Neuronal stem cell (in vitro differentiated cells): ENCODE results near the gene PSMC1. TPM values are rescaled to one million over a fixed set of nuclear protein-coding genes. Genes with fewer than 3 reads are reported as not detected.
"Not testable (repeated sequence)": the region's sequence is repeated elsewhere in the genome, so short reads cannot be mapped to it uniquely, and the experiment has no call there.

ENCODE experiments used
- DNase-seq: peaks from one replicate; pipeline ENCODE4 v3.0.0-alpha.2; 2013; ENCODE audit warnings: low spot score
- H2AFZ ChIP-seq: one replicate; pipeline ENCODE4 v1.6.1; 2013; ENCODE audit warnings: mild to moderate bottlenecking, low read length, inconsistent platforms
- H2AK5ac ChIP-seq: 2 replicates; pipeline ENCODE4 v1.6.1; 2013; ENCODE audit warnings: low read depth, mild to moderate bottlenecking, inconsistent platforms, low read length, moderate library complexity, mixed read lengths
- H2BK120ac ChIP-seq: 2 replicates; pipeline ENCODE4 v1.6.1; 2013; ENCODE audit warnings: low read depth, mild to moderate bottlenecking, inconsistent platforms, low read length, moderate library complexity, mixed read lengths
- H2BK12ac ChIP-seq: one replicate; pipeline ENCODE4 v1.6.1; 2013; ENCODE audit warnings: low read length, inconsistent platforms
- H2BK15ac ChIP-seq: 2 replicates; pipeline ENCODE4 v1.6.1; 2013; ENCODE audit warnings: mild to moderate bottlenecking, low read length, inconsistent platforms, mixed read lengths
- H2BK5ac ChIP-seq: one replicate; pipeline ENCODE4 v1.6.1; 2013; ENCODE audit warnings: inconsistent platforms, mild to moderate bottlenecking, low read length, moderate library complexity
- H3K14ac ChIP-seq: one replicate; pipeline ENCODE4 v1.6.1; 2013; ENCODE audit warnings: low read length, inconsistent platforms
- H3K18ac ChIP-seq: 2 replicates; pipeline ENCODE4 v1.6.1; 2013; ENCODE audit warnings: low read length, inconsistent platforms
- H3K23ac ChIP-seq: 2 replicates; pipeline ENCODE4 v1.6.1; 2013; ENCODE audit warnings: low read depth, mild to moderate bottlenecking, mixed read lengths, low read length, inconsistent platforms; ENCODE audit not compliant: poor library complexity
- H3K27ac ChIP-seq: replicated peaks from 3 replicates; pipeline ENCODE4 v1.5.1; 2013; ENCODE audit warnings: low read length, inconsistent platforms
- H3K27me3 ChIP-seq, 3 experiments: 2 replicates each; pipeline ENCODE4 v1.6.1; 2013; ENCODE audit warnings: low read length in 3 of 3, mild to moderate bottlenecking in 2 of 3, inconsistent platforms in 1 of 3, low read depth in 1 of 3, mixed read lengths in 1 of 3, moderate library complexity in 1 of 3; ENCODE audit not compliant: control insufficient read depth in 3 of 3, insufficient read depth in 3 of 3
- H3K36me3 ChIP-seq, 2 donors: replicated peaks in 1 of 2; 2 replicates each; pipeline ENCODE4 v1.6.1; 2013; ENCODE audit warnings: low read length in 2 of 2; ENCODE audit not compliant: control insufficient read depth in 2 of 2, insufficient read depth in 2 of 2
- H3K4ac ChIP-seq: 2 replicates; pipeline ENCODE4 v1.6.1; 2013; ENCODE audit warnings: inconsistent platforms, mild to moderate bottlenecking, low read length, moderate library complexity
- H3K4me1 ChIP-seq, 2 donors: 1 replicate in 1 of 2; 2 replicates in 1 of 2; pipeline ENCODE4 v1.6.1; 2013; ENCODE audit warnings: low read length in 2 of 2, low read depth in 1 of 2; ENCODE audit not compliant: control insufficient read depth in 2 of 2, insufficient read depth in 1 of 2
- H3K4me2 ChIP-seq: one replicate; pipeline ENCODE4 v1.6.1; 2013; ENCODE audit warnings: mild to moderate bottlenecking, low read length, inconsistent platforms; ENCODE audit not compliant: insufficient read depth, poor library complexity, severe bottlenecking
- H3K4me3 ChIP-seq, 2 donors: 2 replicates each; pipeline ENCODE4 v1.5.1; 2013; ENCODE audit warnings: low read length in 2 of 2, mild to moderate bottlenecking in 2 of 2, inconsistent platforms in 1 of 2, moderate library complexity in 1 of 2
- H3K79me1 ChIP-seq: one replicate; pipeline ENCODE4 v1.6.1; 2013; ENCODE audit warnings: low read depth, mild to moderate bottlenecking, inconsistent platforms, low read length, moderate library complexity
- H3K9ac ChIP-seq: one replicate; pipeline ENCODE4 v1.6.1; 2013; ENCODE audit warnings: mild to moderate bottlenecking, low read depth, low read length, inconsistent platforms; ENCODE audit not compliant: poor library complexity
- H3K9me3 ChIP-seq, 2 donors: replicated peaks in 1 of 2; 2 replicates each; pipeline versions ENCODE3 to v1.6.1; 2013; ENCODE audit warnings: low read length in 2 of 2, mild to moderate bottlenecking in 2 of 2, inconsistent platforms in 1 of 2, low read depth in 1 of 2, mixed read lengths in 1 of 2, moderate library complexity in 1 of 2; ENCODE audit not compliant: control insufficient read depth in 2 of 2, insufficient read depth in 1 of 2
- H4K8ac ChIP-seq: one replicate; pipeline ENCODE4 v1.6.1; 2013; ENCODE audit warnings: low read depth, mild to moderate bottlenecking, inconsistent platforms, low read length, moderate library complexity
- H4K91ac ChIP-seq: one replicate; pipeline ENCODE4 v1.6.1; 2013; ENCODE audit warnings: low read length, low read depth, mild to moderate bottlenecking, inconsistent platforms; ENCODE audit not compliant: poor library complexity
- WGBS, 2 donors: extraction: QIAGEN DNeasy Blood & Tissue Kit; methylation state at CpG; one replicate each; pipeline ENCODE4 v1.1.7; 2013; ENCODE audit warnings: missing lambda C conversion rate in 2 of 2, mixed read lengths in 1 of 2; ENCODE audit not compliant: insufficient read length in 2 of 2, insufficient replicate concordance in 1 of 2; ENCODE audit errors: extremely low coverage in 2 of 2; 5-methylcytosine and 5-hydroxymethylcytosine counted together
- polyA plus RNA-seq, 2 experiments: library from polyadenylated mRNA; stranded (reverse); fragments of 200-250 nt; gene quantifications; one replicate each; pipeline ENCODE4 v1.2.3, GENCODE V29; 2013

PSMC1 gene
- 92.1 TPM for polyA plus RNA-seq (2013, experiment 1 of 2)
- polyA plus RNA-seq (2013, experiment 2 of 2) = 94.7 TPM

DNA sequence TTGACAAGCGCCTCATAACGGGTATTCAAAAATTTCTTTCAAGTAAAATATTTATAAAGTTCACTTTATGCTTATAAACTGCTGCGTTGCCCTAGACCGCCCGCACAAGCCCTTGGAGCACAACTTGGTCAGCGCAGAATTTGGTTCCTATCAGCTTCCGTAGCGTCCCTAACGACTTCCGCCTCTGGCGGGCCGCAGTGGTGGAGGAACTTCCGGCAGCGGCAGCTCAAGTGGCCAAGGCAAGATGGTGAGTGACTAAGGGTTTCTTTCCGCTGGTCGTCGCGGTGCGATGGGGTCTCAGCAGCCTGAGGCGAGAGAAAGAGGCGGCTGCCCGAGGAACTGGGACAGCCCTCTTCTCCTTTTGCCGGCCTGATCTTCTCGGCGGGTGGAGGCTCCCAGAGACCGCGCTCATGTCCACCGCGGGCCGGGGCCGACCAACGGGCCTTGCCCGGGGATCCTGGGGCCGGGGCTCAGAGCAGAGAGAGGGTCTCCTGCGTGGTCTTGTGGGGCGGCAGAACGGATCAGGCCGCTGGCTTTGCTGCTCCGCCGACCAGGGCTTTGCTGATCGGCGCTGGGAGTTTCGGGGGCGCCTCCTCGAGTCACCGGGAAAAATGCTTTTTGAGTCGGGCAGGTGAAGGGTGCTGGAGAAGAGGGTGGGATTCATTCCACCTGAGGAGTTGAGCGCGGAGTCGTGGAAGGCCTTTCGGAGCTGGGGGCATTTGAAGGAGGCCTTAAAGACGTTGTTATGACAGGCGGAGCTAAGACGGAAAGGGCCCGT is at the start of gene PSMC1:
TSS of gene PSMC1 (plus strand) at position 200 of the 778 bp plus-strand sequence. CDS start at position 245, 45 bp downstream.
- H4K91ac ChIP-seq = no peak within 1 kb of the TSS
- no peak within 1 kb of the TSS for H2BK5ac ChIP-seq
- peak within 1 kb of the TSS; percentile 85 for H3K9ac ChIP-seq
- H2AK5ac ChIP-seq = peak within 1 kb of the TSS; percentile 81
- peak within 1 kb of the TSS; percentile 37 for H3K23ac ChIP-seq
- no peak within 1 kb of the TSS for H4K8ac ChIP-seq
- H2AFZ ChIP-seq = peak within 1 kb of the TSS; percentile 91
- peaks cover 7 to 38% of the 10 kb centered on the region in 2 donors for H3K36me3 ChIP-seq
- H3K27ac ChIP-seq = peak within 1 kb of the TSS; percentile 44
- H2BK15ac ChIP-seq = no peak within 1 kb of the TSS
- H2BK12ac ChIP-seq = no peak within 1 kb of the TSS
- H3K27me3 ChIP-seq = peaks cover 0 to 7% (median 0%) of the 10 kb centered on the region in 3 experiments
- peak within 1 kb of the TSS; percentile 71 for H3K4me2 ChIP-seq
- peaks cover 4% of the 10 kb centered on the region in 2 donors for H3K4me1 ChIP-seq
- H3K79me1 ChIP-seq = peaks cover 3% of the 10 kb centered on the region
- no CpG with 5 or more reads among the region's 55 CpGs for WGBS, 2 donors
- no peak within 1 kb of the TSS for H3K14ac ChIP-seq
- peak within 1 kb of the TSS; percentile 95 for H3K18ac ChIP-seq
- peak within 1 kb of the TSS; percentile 69 to 98 for H3K4me3 ChIP-seq
- peak; percentile 69 for DNase-seq
- H3K4ac ChIP-seq = no peak within 1 kb of the TSS
- no peak within 1 kb of the TSS for H2BK120ac ChIP-seq
- no peaks in the 10 kb centered on the region for H3K9me3 ChIP-seq

DNA sequence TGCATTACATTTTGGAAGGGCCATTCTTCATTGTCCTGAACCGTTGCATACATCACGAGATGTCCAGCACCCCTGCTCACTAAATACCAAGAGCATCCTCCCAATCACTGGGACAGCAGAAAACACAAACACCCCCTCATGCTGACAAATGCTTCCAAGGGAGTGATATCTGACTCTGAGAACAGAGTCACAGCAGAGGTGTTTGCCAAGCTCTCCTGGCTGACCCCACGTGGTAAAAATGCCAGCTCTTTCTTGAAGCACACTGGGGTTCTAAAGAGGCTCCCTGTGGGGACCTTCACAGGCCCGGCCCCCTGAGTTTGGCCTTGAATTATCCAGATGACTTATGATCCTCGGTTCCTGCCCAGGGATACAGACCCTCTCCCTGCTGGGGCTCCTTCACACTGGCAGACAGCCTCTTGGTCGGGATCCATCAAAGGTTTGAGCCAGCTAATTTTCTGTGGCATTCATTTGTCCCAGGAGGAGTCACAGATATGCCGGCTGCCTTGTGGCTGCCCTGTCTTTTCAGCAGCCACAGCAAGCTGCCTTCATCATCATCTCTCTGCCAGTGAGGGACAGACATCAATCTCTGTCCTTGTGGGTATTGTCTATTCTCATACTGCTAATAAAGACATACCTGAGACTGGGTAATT is 43.1 kb upstream of the PSMC1 start:
- Histone ChIP-seq H2AK5ac (no peak overlapping the region), H3K4me3 (no peak overlapping the region), H3K27ac (no peak overlapping the region), H3K9me3 (peaks cover 0 to 3% of the 10 kb centered on the region in 2 donors), H3K27me3 (no peaks in the 10 kb centered on the region), H2BK120ac (no peak overlapping the region), H3K23ac (no peak overlapping the region), H3K4ac (no peak overlapping the region), H2BK15ac (no peak overlapping the region), H3K14ac (no peak overlapping the region), H4K91ac (no peak overlapping the region), H3K18ac (no peak overlapping the region), H4K8ac (no peak overlapping the region), H3K4me2 (no peak overlapping the region), H3K9ac (no peak overlapping the region), H2BK12ac (no peak overlapping the region), H3K79me1 (no peaks in the 10 kb centered on the region), H2BK5ac (no peak overlapping the region), H2AFZ (no peak overlapping the region), H3K4me1 (no peaks in the 10 kb centered on the region), H3K36me3 (no peaks in the 10 kb centered on the region)
- no peak for DNase-seq
- no CpG with 5 or more reads among the region's 7 CpGs for WGBS, 2 donors

DNA sequence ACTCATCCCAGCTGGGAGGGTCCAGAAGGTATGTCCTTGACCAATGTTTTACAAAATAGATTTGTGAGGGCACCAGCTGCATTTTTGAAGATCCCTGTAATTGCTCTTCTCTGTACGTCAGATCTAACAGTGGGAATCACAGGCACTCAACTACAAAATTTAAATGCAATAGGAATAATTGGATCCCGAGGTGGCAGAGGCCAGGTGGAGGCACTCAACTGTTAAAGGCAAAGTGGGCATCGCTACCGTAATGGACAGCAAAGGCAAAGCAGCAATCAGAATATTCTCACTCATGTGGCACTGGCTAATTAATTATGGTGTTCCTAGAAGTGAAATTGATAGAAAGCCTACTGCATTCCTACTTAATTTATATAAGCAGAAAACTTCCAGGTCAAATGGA is 27.9 kb upstream of the PSMC1 start:
- H3K4me3 ChIP-seq = no peak overlapping the region
- no peak overlapping the region for H3K23ac ChIP-seq
- no peaks in the 10 kb centered on the region for H3K4me1 ChIP-seq
- no peak overlapping the region for H2BK12ac ChIP-seq
- H3K27me3 ChIP-seq = peaks cover 0 to 3% (median 0%) of the 10 kb centered on the region in 3 experiments
- H2BK5ac ChIP-seq = no peak overlapping the region
- no CpG with 5 or more reads among the region's 4 CpGs for WGBS, 2 donors
- no peak overlapping the region for H3K4me2 ChIP-seq
- no peak overlapping the region for H3K9ac ChIP-seq
- H3K4ac ChIP-seq = no peak overlapping the region
- no peak overlapping the region for H2AK5ac ChIP-seq
- no peak overlapping the region for H3K14ac ChIP-seq
- H4K8ac ChIP-seq = no peak overlapping the region
- H3K18ac ChIP-seq = no peak overlapping the region
- no peak overlapping the region for H4K91ac ChIP-seq
- no peak overlapping the region for H2AFZ ChIP-seq
- DNase-seq = no peak
- H3K9me3 ChIP-seq = no peaks in the 10 kb centered on the region
- H2BK120ac ChIP-seq = no peak overlapping the region
- H3K79me1 ChIP-seq = no peaks in the 10 kb centered on the region
- H2BK15ac ChIP-seq = no peak overlapping the region
- no peaks in the 10 kb centered on the region for H3K36me3 ChIP-seq
- H3K27ac ChIP-seq = no peak overlapping the region

DNA sequence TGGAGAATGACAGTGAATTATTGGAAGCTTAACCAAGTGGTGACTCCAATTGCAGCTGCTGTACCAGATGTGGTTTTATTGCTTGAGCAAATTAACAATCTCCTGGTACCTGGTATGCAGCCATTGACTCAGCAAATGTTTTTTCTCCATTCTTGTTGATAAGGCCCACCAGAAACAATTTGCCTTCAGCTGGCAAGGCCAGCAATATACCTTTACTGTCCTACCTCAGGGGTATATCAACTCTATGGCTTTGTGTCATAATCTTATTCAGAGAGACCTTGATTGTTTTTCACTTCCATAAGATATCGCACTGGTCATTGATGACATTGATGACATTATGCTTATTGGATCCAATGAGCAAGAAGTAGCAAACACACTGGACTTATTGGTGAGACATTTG is 26.4 kb upstream of the PSMC1 start:
- H2AK5ac ChIP-seq, H2BK120ac ChIP-seq, H2BK12ac ChIP-seq, H3K23ac ChIP-seq, H3K4me3 ChIP-seq, H2BK5ac ChIP-seq, H2AFZ ChIP-seq, H3K4me2 ChIP-seq, H3K79me1 ChIP-seq, H4K8ac ChIP-seq, H3K4ac ChIP-seq, H3K18ac ChIP-seq, H3K27me3 ChIP-seq, H3K14ac ChIP-seq, H3K36me3 ChIP-seq, H2BK15ac ChIP-seq, H3K9ac ChIP-seq, H3K4me1 ChIP-seq, H3K9me3 ChIP-seq, H3K27ac ChIP-seq, DNase-seq, H4K91ac ChIP-seq: not testable (repeated sequence)
- no CpG with 5 or more reads among the region's 1 CpG for WGBS, 2 donors
